BLaER1 treated with 17β-estradiol and CSF1 and Interleukin-3, amounts not matched to agents 10 nM and 100 nM (cell line): ENCODE results near the gene C1orf167.

Experiments
- H3K27ac ChIP-seq, 11 experiments: shearing (Covaris generic); formaldehyde crosslinking; 2 replicates each; pipeline ENCODE4 v1.8.1; 2022
- H3K27me3 ChIP-seq, 11 experiments: shearing (Covaris generic); formaldehyde crosslinking; 2 replicates each; pipeline ENCODE4 v1.8.1; 2022
- H3K36me3 ChIP-seq, 11 experiments: shearing (Covaris generic); formaldehyde crosslinking; 2 replicates each; pipeline ENCODE4 v1.8.1; 2022
- H3K4me1 ChIP-seq, 10 experiments: shearing (Covaris generic); formaldehyde crosslinking; 2 replicates each; pipeline ENCODE4 v1.8.1; 2022
- H3K4me2 ChIP-seq, 11 experiments: shearing (Covaris generic); formaldehyde crosslinking; 2 replicates each; pipeline ENCODE4 v1.8.1; 2022
- H3K4me3 ChIP-seq, 10 experiments: shearing (Covaris generic); formaldehyde crosslinking; 2 replicates each; pipeline ENCODE4 v1.8.1; 2022
- H3K9ac ChIP-seq, 11 experiments: shearing (Covaris generic); formaldehyde crosslinking; 2 replicates each; pipeline ENCODE4 v1.8.1; 2022
- H3K9me3 ChIP-seq, 11 experiments: shearing (Covaris generic); formaldehyde crosslinking; replicated peaks in 1 of 11; 2 replicates each; pipeline ENCODE4 v1.8.1; 2022
- H4K20me1 ChIP-seq, 11 experiments: shearing (Covaris generic); formaldehyde crosslinking; 2 replicates each; pipeline ENCODE4 v1.8.1; 2022
- Cebpa-rat ChIP-seq, 11 experiments: shearing (Covaris generic); IDR thresholded peaks; 2 replicates each; pipeline ENCODE4 v1.8.1; 2022

Gene C1orf167

GRCh38 chr1:11806307-11806936 is 44.4 kb downstream of the C1orf167 start:
- H3K9ac ChIP-seq = peak overlapping the region; percentile 81 to 96 (median 92)
- H3K4me2 ChIP-seq = peak overlapping the region; percentile 89 to 99 (median 98)
- H3K36me3 ChIP-seq = peaks cover 26 to 52% (median 39%) of the 10 kb centered on the region in 11 experiments
- H3K27me3 ChIP-seq = no peaks in the 10 kb centered on the region
- H3K4me3 ChIP-seq = peak overlapping the region; percentile 78 to 97 (median 82)
- H3K9me3 ChIP-seq = no peaks in the 10 kb centered on the region
- no peak for TF ChIP-seq Cebpa-rat (IDR thresholded peaks at IDR 0.05)
- peaks cover 0 to 23% (median 7%) of the 10 kb centered on the region in 11 experiments; a peak in 9 of 22 replicates for H4K20me1 ChIP-seq
- peak overlapping the region; percentile 83 to 94 (median 91) for H3K27ac ChIP-seq
- H3K4me1 ChIP-seq = peaks cover 66 to 79% (median 74%) of the 10 kb centered on the region in 10 experiments

GRCh38 chr1:11807133-11807532 is 45.1 kb downstream of the C1orf167 start:
- Histone ChIP-seq H3K4me1 (peaks cover 61 to 79% (median 72%) of the 10 kb centered on the region in 10 experiments), H3K27me3 (no peaks in the 10 kb centered on the region), H3K4me2 (peak overlapping the region; percentile 89 to 99 (median 98)), H3K36me3 (peaks cover 33 to 52% (median 45%) of the 10 kb centered on the region in 11 experiments), H3K9me3 (no peaks in the 10 kb centered on the region), H4K20me1 (peaks cover 0 to 24% (median 7%) of the 10 kb centered on the region in 11 experiments; a peak in 9 of 22 replicates), H3K9ac (peak overlapping the region; percentile 81 to 96 (median 92); a peak in 21 of 22 replicates), H3K27ac (peak overlapping the region; percentile 83 to 94 (median 91); a peak in 21 of 22 replicates), H3K4me3 (peak overlapping the region; percentile 78 to 97 (median 82))
- TF ChIP-seq Cebpa-rat (IDR thresholded peaks at IDR 0.05) = no peak

- H3K27me3 ChIP-seq = no peaks in the 10 kb centered on the region
- H3K9me3 ChIP-seq = no peaks in the 10 kb centered on the region
- TF ChIP-seq Cebpa-rat (IDR thresholded peaks at IDR 0.05) = 0 out of 22 replicates have a peak, but pooled peaks of 1 of the 11 experiments have one; percentile 17
- peak overlapping the region in 9 of 11 experiments; percentile 14 to 85 (median 29); a peak in 11 of 22 replicates for H3K9ac ChIP-seq
- peaks cover 43 to 89% (median 73%) of the 10 kb centered on the region in 10 experiments for H3K4me1 ChIP-seq
- peak overlapping the region in 10 of 11 experiments; percentile 78 to 96 (median 92); a peak in 19 of 22 replicates for H3K27ac ChIP-seq
- H3K4me2 ChIP-seq = peak overlapping the region in 8 of 11 experiments; percentile 37 to 91 (median 76); a peak in 17 of 22 replicates
- H4K20me1 ChIP-seq = peaks cover 0 to 34% (median 0%) of the 10 kb centered on the region in 11 experiments; a peak in 2 of 22 replicates
- no peak overlapping the region for H3K4me3 ChIP-seq
- H3K36me3 ChIP-seq = peaks cover 71 to 86% (median 76%) of the 10 kb centered on the region in 11 experiments
Measured at GRCh38 chr1:11813021-11813420, 51.0 kb downstream of the C1orf167 start.

- H3K36me3 ChIP-seq = peaks cover 72 to 86% (median 80%) of the 10 kb centered on the region in 11 experiments
- H3K9ac ChIP-seq = no peak overlapping the region
- no peaks in the 10 kb centered on the region for H3K27me3 ChIP-seq
- TF ChIP-seq Cebpa-rat (IDR thresholded peaks at IDR 0.05) = no peak
- H3K4me3 ChIP-seq = no peak overlapping the region
- H3K4me1 ChIP-seq = peaks cover 38 to 65% (median 57%) of the 10 kb centered on the region in 10 experiments
- H3K27ac ChIP-seq = peak overlapping the region in 9 of 11 experiments; percentile 89 to 96 (median 93); a peak in 15 of 22 replicates
- peaks cover 0 to 14% (median 0%) of the 10 kb centered on the region in 11 experiments; a peak in 3 of 22 replicates for H4K20me1 ChIP-seq
- no peaks in the 10 kb centered on the region for H3K9me3 ChIP-seq
- peak overlapping the region in 3 of 11 experiments; percentile 76 to 90 (median 90); a peak in 1 of 22 replicates for H3K4me2 ChIP-seq
Measured at GRCh38 chr1:11817192-11817591, 55.2 kb downstream of the C1orf167 start.

GRCh38 chr1:11822091-11822490 is 60.1 kb downstream of the C1orf167 start:
- Histone ChIP-seq H3K27ac (peak overlapping the region in 2 of 11 experiments; percentile 11 to 18; a peak in 1 of 22 replicates), H3K4me3 (no peak overlapping the region), H3K27me3 (no peaks in the 10 kb centered on the region), H3K4me1 (peaks cover 3 to 27% (median 16%) of the 10 kb centered on the region in 10 experiments; a peak in 19 of 20 replicates), H3K4me2 (peak overlapping the region in 7 of 11 experiments; percentile 10 to 39 (median 15); a peak in 7 of 22 replicates), H4K20me1 (peaks cover 0 to 20% (median 0%) of the 10 kb centered on the region in 11 experiments; a peak in 5 of 22 replicates), H3K9ac (peak overlapping the region in 1 of 11 experiments; percentile 4; a peak in 1 of 22 replicates), H3K36me3 (peaks cover 91 to 100% (median 99%) of the 10 kb centered on the region in 11 experiments), H3K9me3 (no peaks in the 10 kb centered on the region)
- no peak for TF ChIP-seq Cebpa-rat (IDR thresholded peaks at IDR 0.05)

- no peaks in the 10 kb centered on the region for H3K27me3 ChIP-seq
- H3K4me3 ChIP-seq = no peak overlapping the region
- H4K20me1 ChIP-seq = peaks cover 0 to 26% (median 4%) of the 10 kb centered on the region in 11 experiments; a peak in 6 of 22 replicates
- H3K4me1 ChIP-seq = peaks cover 0 to 25% (median 14%) of the 10 kb centered on the region in 10 experiments; a peak in 17 of 20 replicates
- H3K36me3 ChIP-seq = peaks cover 91 to 100% (median 99%) of the 10 kb centered on the region in 11 experiments
- no peak overlapping the region for H3K27ac ChIP-seq
- H3K4me2 ChIP-seq = no peak overlapping the region
- H3K9ac ChIP-seq = no peak overlapping the region
- H3K9me3 ChIP-seq = no peaks in the 10 kb centered on the region
- no peak for TF ChIP-seq Cebpa-rat (IDR thresholded peaks at IDR 0.05)
Measured at GRCh38 chr1:11823366-11824137, 61.6 kb downstream of the C1orf167 start.

GRCh38 chr1:11825131-11825530 is 63.1 kb downstream of the C1orf167 start:
- Histone ChIP-seq H3K9ac (0 out of 22 replicates have a peak overlapping the region, but pooled peaks of 1 of the 11 experiments have one; percentile 24), H3K27me3 (no peaks in the 10 kb centered on the region), H3K4me1 (peaks cover 0 to 25% (median 14%) of the 10 kb centered on the region in 10 experiments; a peak in 17 of 20 replicates), H3K9me3 (no peaks in the 10 kb centered on the region), H3K4me3 (no peak overlapping the region), H4K20me1 (peaks cover 0 to 42% (median 0%) of the 10 kb centered on the region in 11 experiments; a peak in 6 of 22 replicates), H3K4me2 (no peak overlapping the region), H3K36me3 (peaks cover 91 to 100% (median 99%) of the 10 kb centered on the region in 11 experiments), H3K27ac (peak overlapping the region in 1 of 11 experiments; percentile 25; a peak in 3 of 22 replicates)
- TF ChIP-seq Cebpa-rat (IDR thresholded peaks at IDR 0.05) = no peak

- no peak overlapping the region for H3K9ac ChIP-seq
- H3K4me3 ChIP-seq = no peak overlapping the region
- H3K36me3 ChIP-seq = peaks cover 96 to 100% (median 99%) of the 10 kb centered on the region in 11 experiments
- no peak overlapping the region for H3K4me2 ChIP-seq
- H4K20me1 ChIP-seq = peaks cover 0 to 44% (median 0%) of the 10 kb centered on the region in 11 experiments; a peak in 7 of 22 replicates
- no peak for TF ChIP-seq Cebpa-rat (IDR thresholded peaks at IDR 0.05)
- H3K27ac ChIP-seq = no peak overlapping the region
- H3K27me3 ChIP-seq = no peaks in the 10 kb centered on the region
- H3K9me3 ChIP-seq = no peaks in the 10 kb centered on the region
- H3K4me1 ChIP-seq = peaks cover 0 to 9% (median 2%) of the 10 kb centered on the region in 10 experiments; a peak in 12 of 20 replicates
Measured at GRCh38 chr1:11826946-11827345, 65.0 kb downstream of the C1orf167 start.
